ENCODE data around the gene SLC25A41. TPM values are rescaled to one million over a fixed set of nuclear protein-coding genes. Genes with fewer than 3 reads are reported as not detected.

Gene SLC25A41
- polyA plus RNA-seq, 1 donor (not counting 4 experiments of a cell fraction or from before 2014, with no cell fraction given) = not detected

- H3K27me3 ChIP-seq (ENCODE audit: control insufficient read depth, extremely low read depth, insufficient read depth, low read length) = no peaks in the 10 kb centered on the region
- H3K4me2 ChIP-seq (ENCODE audit: control insufficient read depth, extremely low read depth, insufficient read depth, low read depth, low read length) = no peak overlapping the region
- TF ChIP-seq EZH2 (IDR thresholded peaks at IDR 0.05; ENCODE audit: low read length) (no peak), CTCF (optimal IDR thresholded peaks at IDR 0.05 in 1 of 3, IDR thresholded peaks at IDR 0.05 in 1 of 3, conservative IDR thresholded peaks at IDR 0.05 in 1 of 3; ENCODE audit: extremely low read depth in 1 of 3, insufficient read depth in 2 of 3, low read length in 3 of 3) (no peak)
- no peaks in the 10 kb centered on the region for H3K4me1 ChIP-seq (ENCODE audit: control insufficient read depth, extremely low read depth, insufficient read depth, low read length)
- H3K9ac ChIP-seq (ENCODE audit: control insufficient read depth, extremely low read depth, insufficient read depth, low read length) = no peak overlapping the region
- H3K36me3 ChIP-seq (ENCODE audit: control insufficient read depth in 2 of 2, extremely low read depth in 1 of 2, insufficient read depth in 2 of 2, low read length in 2 of 2) = no peaks in the 10 kb centered on the region
- DNase-seq (ENCODE audit: low read depth, low spot score) (no peak), FAIRE-seq (no peak)
- H4K20me1 ChIP-seq (ENCODE audit: control insufficient read depth, extremely low read depth, insufficient read depth, low read length) = no peaks in the 10 kb centered on the region
- dilution Hi-C loops (cut with MboI; ENCODE audit: extremely low pct_ligation_motif_present, low sequenced_read_pairs) = no loop called here
- no peak overlapping the region for H3K27ac ChIP-seq (ENCODE audit: control insufficient read depth, insufficient read depth, low read length)
- no peak overlapping the region for H2AFZ ChIP-seq (ENCODE audit: control insufficient read depth, low read length)
- H3K4me3 ChIP-seq (ENCODE audit: control insufficient read depth in 2 of 3, extremely low read depth in 1 of 3, insufficient read depth in 2 of 3, low read depth in 1 of 3, low read length in 3 of 3) = no peak overlapping the region
- no peaks in the 10 kb centered on the region for H3K79me2 ChIP-seq (ENCODE audit: control insufficient read depth, insufficient read depth, low read length)
- H3K9me3 ChIP-seq (ENCODE audit: control insufficient read depth, low read depth, low read length) = no peaks in the 10 kb centered on the region
- H3K9me1 ChIP-seq (ENCODE audit: control insufficient read depth, extremely low read depth, insufficient read depth, low read length) = no peaks in the 10 kb centered on the region
These were observed 27.2 kb downstream of the SLC25A41 start for GRCh38 chr19:6406401-6406800.

GRCh38 chr19:6402837-6403608 lies 30.5 kb downstream of the SLC25A41 start:
- no peak for TF ChIP-seq CTCF (optimal IDR thresholded peaks at IDR 0.05 in 1 of 3, IDR thresholded peaks at IDR 0.05 in 1 of 3, conservative IDR thresholded peaks at IDR 0.05 in 1 of 3; ENCODE audit: extremely low read depth in 1 of 3, insufficient read depth in 2 of 3, low read length in 3 of 3)
- no peak for TF ChIP-seq EZH2 (IDR thresholded peaks at IDR 0.05; ENCODE audit: low read length)
- no peak for DNase-seq (ENCODE audit: low read depth, low spot score)
- H3K27me3 ChIP-seq (ENCODE audit: control insufficient read depth, extremely low read depth, insufficient read depth, low read length) = no peaks in the 10 kb centered on the region
- no peak overlapping the region for H3K9ac ChIP-seq (ENCODE audit: control insufficient read depth, extremely low read depth, insufficient read depth, low read length)
- H3K4me2 ChIP-seq (ENCODE audit: control insufficient read depth, extremely low read depth, insufficient read depth, low read depth, low read length) = no peak overlapping the region
- no peaks in the 10 kb centered on the region for H3K36me3 ChIP-seq (ENCODE audit: control insufficient read depth in 2 of 2, extremely low read depth in 1 of 2, insufficient read depth in 2 of 2, low read length in 2 of 2)
- H4K20me1 ChIP-seq (ENCODE audit: control insufficient read depth, extremely low read depth, insufficient read depth, low read length) = no peaks in the 10 kb centered on the region
- no peaks in the 10 kb centered on the region for H3K4me1 ChIP-seq (ENCODE audit: control insufficient read depth, extremely low read depth, insufficient read depth, low read length)
- no peaks in the 10 kb centered on the region for H3K9me1 ChIP-seq (ENCODE audit: control insufficient read depth, extremely low read depth, insufficient read depth, low read length)
- no peaks in the 10 kb centered on the region for H3K79me2 ChIP-seq (ENCODE audit: control insufficient read depth, insufficient read depth, low read length)
- dilution Hi-C loops (cut with MboI; ENCODE audit: extremely low pct_ligation_motif_present, low sequenced_read_pairs) = no loop called here
- no peak overlapping the region for H2AFZ ChIP-seq (ENCODE audit: control insufficient read depth, low read length)
- H3K27ac ChIP-seq (ENCODE audit: control insufficient read depth, insufficient read depth, low read length) = no peak overlapping the region
- FAIRE-seq = no peak
- H3K9me3 ChIP-seq (ENCODE audit: control insufficient read depth, low read depth, low read length) = no peaks in the 10 kb centered on the region
- H3K4me3 ChIP-seq (ENCODE audit: control insufficient read depth in 2 of 3, extremely low read depth in 1 of 3, insufficient read depth in 2 of 3, low read depth in 1 of 3, low read length in 3 of 3) = no peak overlapping the region
